Stimulated activated CD4-positive, alpha-beta T cell treated with anti-CD3 and anti-CD28 coated beads, Interleukin-12 subunit alpha, Interleukin-12 subunit beta, amount 100 ng/mL, for 48 hours (primary cell): ENCODE measurements around the gene ARL15.
"Not testable (repeated sequence)": the region's sequence is repeated elsewhere in the genome, so short reads cannot be mapped to it uniquely, and the experiment has no call there.

Experiments used
- DNase-seq, 3 donors: peaks; one replicate each; pipeline ENCODE4 v3.0.0-alpha.2; 2020; ENCODE audit warnings: low read depth in 2 of 3, low spot score in 1 of 3

Gene ARL15

DNA sequence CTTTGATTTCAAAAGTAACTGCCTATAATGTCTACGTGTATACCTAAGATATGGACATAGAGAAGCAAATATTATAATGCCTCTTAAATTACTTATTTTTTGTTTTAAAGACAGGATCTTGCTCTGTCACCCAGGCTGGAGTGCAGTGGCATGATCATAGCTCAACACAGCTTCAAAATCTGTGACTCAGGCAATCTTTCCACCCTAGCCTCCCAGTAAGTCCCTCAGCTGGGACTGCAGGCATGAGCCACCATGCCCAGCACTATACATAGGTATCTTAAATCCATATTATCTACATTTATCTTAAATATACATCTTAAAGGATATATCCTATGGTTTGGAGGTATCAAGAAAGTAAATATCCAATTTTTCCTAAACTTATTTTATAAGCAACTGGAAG lies 261.2 kb downstream of the ARL15 start:
- DNase-seq = no peak

DNA sequence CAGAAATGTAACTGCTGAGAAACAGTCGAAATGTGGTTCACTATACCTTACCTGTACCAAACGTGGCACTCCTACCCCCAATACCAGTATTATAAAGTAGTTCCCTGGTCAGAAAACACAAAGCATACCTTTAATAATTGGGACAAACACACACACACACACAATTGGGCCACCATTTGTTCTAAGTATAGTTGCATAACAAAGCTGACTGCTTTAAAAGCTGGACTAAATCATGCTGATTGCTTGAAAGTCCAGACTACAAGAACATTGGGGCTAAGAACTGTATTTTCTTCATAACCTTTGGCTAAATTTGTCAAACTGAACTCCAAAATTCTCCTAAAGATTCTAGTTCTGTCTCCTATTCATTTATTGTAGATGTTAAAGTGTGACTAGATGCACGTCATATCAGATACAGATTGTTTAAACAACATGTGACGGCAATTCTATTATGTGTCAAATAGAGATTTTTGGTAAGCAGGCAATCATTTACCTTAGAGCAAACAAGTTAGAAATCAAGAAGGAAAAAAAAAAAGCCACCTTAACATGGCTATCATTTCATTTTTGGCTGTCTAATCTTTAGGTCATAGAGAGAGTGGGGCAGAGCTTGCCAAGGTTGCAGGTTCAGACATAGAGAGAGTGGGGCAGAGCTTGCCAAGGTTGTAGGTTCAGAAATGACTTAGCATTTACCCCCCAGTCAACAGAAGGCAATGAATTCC lies 265.1 kb downstream of the ARL15 start:
- DNase-seq = no peak

DNA sequence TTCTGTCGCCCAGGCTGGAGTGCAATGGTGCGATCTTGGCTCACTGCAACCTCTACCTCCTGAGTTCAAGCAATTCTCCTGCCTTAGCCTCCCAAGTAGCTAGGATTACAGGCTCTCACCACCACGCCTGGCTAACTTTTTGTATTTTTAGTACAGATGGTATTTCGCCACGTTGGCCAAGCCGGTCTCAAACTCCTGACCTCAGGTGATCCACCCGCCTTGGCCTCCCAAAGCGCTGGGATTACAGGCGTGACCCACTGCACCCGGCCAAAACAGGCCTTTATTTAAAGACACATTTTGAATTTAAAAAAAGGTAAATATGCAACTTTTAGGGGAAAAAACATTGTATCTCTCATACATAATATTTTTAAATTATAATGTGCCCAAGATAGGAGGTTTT lies 266.1 kb downstream of the ARL15 start:
- not testable (repeated sequence) for DNase-seq

DNA sequence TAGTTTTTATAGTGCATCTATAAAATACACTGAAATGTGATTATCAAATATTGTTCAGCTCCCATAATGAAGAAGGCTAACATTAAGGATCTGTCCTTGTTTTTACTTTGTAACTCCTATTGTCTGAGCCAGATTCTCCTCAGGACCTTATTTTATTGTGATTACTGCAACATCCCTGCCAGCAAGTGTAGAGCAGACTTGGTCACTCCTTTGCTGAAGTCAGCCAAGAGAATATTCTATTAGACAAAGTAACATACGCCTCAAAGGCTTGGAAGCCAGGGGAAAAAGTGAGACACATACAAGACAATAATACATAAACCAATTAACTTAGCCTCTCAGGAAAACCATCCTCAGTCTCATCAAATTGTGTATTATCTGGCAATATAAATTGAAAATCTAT lies 269.6 kb downstream of the ARL15 start:
- DNase-seq = no peak

DNA sequence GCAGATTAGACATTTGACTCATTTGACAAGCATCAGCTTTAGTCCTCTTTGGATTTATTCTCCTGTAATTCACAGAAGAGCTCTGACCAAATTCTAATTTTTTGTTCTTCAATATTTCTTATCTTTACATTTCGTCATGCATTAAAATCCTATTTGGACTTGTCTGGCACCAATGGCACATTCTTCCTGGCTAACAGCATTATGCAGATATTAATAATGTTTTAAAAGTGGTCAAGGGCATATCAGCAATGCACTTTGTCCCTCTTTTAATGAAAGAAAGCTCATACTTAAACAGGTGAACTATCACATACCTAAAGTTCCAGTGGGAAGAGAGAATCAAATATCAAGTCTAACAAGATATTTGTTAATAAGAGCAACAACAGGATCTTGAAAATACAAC lies 270.4 kb downstream of the ARL15 start:
- no peak for DNase-seq

DNA sequence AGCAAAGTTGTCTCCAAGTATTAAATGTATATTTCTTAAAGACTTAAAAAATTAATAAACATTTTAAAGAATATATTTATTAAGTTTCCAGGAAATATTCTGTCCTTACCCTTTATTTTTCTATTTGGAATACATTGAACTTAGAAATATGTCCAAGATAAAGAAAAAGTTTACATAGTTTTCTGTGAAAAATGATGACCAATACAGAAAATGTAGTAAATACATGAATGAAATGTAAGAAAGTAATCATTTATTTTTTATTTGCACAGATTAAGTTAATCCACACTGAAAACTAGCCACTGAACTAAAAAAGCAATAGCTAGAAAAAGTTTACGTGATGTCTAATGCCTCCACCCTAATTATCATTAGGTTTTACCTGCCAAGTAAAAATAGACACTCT lies 273.2 kb downstream of the ARL15 start:
- DNase-seq = no peak

DNA sequence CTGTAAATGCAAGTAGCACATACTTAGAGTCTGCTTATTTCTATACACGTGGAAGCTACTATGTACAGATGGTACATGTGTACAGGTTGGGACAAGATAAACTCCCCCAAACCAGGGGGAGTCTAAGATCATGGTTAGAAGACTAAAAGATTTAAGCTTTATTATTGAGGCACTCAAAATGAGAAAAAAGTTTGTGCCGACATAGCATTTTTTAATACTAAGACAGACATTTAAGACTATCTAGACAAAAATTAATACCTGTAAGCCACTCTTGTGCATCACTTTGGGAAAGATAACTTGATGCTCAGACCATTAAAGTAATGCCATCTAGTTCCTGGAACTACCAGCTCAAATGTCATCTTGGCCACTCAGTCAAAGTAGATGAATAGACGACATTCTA lies 279.4 kb downstream of the ARL15 start:
- DNase-seq = no peak

DNA sequence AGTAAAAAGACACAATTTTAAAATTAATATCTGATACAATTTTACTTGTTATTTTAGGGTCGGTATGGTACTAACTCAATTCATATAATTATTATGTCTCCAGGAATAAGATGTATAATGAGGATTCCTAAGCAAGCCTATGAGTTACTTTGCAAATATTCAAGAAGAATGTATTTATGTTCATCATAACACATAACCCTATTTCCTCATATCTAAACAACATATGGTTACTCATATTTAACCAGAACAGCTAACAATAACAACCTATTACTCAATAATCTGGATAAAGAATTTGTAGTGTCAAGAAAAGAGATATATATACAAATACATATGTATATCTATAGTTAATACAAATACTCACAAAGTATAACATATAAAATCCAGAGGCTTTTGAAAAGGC lies 285.9 kb downstream of the ARL15 start:
- no peak for DNase-seq

DNA sequence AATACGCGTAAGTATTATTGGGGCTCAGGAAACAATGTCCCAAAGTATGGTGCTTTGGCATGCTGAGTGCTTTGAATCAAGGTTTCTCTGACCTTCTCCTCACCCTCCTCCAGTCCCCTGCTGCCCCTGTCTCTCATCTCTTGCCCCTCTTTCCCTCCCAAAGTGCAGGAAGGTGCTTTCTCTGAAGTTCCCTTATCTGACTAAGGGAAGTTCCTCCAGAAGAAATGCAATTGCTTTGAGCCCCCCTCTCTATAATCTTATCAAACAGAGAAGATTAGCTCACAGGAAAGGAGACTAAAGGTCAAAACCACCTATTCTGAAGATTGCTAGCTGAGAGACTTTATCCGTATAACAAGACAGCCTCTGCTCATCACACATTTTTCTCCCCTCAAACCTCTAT lies 288.1 kb downstream of the ARL15 start:
- no peak for DNase-seq

DNA sequence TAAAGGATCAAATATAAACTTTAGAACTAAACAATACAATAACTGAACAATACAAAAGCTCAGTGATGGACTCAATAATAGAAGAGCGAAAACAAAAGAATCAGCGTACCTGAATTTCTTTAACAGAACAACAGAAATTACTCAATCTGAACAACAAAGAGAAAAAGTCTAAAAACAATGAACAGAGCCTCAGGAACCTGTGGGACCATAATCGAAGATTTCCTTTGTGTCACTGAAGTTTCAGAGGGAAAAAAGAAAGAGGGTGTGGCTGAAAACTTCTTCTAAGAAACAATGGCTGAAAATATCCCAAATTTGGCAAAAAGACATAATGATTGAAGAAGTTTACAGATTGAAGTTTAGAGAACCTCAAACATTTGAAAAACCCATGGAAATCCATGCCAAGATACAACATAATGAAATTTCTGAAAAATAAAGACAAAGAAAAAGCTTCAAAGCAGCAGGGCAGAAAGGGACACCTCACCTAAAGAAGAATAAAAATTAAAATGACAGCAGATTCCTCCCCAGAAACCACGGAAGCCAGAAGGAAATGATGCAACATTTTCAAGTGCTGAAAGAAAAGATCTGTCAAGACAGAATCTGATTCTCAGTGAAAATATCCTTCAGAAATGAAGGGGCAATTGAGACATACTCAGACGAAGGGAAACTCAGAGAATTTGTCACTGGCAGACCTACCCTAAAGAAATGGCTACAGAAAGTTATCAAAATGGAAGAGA lies 288.8 kb downstream of the ARL15 start:
- no peak for DNase-seq

DNA sequence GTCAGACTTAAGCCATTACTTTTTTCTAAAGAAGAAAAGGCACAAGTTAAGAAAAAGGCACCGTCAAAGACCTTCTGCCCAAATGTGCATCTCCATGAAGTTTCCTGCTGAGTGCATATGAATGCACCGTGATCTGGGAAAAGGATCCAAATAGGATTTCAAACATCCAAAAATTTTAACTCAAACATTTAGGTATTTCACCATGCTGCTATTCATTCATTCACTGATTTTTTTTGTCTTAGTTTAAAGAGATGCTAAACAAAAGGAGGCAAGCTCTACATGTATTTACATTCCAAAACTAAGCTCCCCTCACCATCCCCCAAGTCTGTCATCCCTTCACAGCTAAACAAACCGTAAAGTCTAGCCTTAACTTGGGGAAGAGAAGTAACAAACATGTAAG lies 291.9 kb downstream of the ARL15 start:
- DNase-seq = no peak

DNA sequence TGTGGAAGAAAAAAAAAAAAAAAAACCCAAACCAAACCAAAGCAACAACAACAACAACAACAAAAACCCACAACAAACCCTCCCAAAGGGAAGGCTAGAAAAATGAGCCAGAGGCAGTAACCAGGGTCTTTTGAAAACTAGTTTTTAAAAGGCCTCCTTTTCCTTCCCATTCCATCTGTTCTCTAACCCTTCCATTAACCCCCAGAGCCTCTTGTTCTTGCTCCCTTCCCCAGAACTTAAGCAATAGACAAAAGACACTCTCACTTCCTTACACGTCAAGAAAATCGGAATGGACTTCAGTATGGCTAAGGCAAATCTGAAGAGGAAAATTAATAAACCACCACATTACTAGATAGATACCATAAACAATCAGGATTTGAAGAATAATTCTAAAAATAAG lies 292.8 kb downstream of the ARL15 start:
- no peak for DNase-seq

DNA sequence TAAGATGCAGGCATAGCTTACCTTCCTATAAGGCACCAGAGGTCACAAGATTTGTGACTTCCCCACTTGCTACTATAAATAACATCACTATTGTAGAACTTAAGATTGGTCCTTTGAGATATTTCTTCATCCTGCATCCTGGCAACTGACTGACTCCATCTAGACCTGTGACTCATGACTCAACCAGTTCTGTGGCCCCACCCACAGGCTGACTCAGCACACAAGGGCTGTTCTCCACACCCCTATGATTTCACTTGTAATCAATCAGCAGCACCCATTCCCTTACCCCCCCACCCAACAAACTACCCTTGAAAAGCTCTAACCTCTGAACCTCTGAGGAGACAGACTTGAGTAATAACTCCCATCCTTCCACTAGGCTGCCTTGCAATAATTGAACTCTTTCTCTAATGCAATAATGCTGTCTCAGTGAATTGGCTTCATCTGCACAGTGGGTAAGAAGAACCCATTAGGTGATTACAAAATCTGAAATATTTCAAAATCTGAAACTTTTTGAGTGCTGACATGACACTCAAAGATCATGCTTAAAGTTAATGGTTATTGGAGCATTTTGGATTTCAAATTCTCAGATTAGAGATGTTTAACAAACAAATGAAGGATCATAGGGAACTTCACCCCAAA lies 296.7 kb downstream of the ARL15 start:
- DNase-seq = peak; percentile 8 to 23 (median 13)

DNA sequence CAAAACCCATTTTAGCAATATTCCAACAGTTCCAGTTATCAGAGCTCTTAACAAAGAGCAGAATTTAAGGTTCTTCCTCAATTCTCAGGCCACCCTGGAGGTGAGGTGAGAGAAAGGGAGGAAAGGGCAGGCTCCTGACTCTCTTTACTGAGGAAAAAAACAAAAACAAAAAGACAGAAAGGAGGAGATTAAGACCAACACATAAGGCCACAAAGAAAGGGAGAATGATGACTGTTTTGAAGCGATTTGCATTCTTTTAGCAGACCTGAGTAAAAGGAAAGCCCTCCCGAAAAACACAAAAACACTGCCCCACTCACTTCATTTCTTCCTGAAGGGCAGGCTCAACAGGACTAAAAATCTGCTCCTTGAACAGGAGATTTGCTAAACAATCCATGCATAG lies 300.5 kb downstream of the ARL15 start:
- no peak for DNase-seq

DNA sequence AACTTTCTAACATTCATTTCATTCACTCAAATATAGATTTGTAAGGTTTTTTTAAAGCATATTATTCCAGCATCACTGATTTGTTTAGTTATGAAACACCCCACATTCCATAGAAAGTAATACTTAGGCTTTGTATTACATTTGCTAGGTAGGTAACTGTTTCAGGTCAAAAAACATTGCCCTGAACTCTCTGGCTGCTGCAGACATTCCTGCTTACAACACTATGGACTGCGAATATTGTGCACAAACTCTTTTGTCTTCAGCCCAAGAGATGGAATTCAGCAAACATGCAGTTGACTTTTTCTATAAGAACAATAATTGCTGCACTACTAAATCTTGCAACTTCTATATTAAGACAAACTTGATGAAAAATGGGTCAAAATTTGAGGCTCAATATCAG lies 301.0 kb downstream of the ARL15 start:
- DNase-seq = no peak

DNA sequence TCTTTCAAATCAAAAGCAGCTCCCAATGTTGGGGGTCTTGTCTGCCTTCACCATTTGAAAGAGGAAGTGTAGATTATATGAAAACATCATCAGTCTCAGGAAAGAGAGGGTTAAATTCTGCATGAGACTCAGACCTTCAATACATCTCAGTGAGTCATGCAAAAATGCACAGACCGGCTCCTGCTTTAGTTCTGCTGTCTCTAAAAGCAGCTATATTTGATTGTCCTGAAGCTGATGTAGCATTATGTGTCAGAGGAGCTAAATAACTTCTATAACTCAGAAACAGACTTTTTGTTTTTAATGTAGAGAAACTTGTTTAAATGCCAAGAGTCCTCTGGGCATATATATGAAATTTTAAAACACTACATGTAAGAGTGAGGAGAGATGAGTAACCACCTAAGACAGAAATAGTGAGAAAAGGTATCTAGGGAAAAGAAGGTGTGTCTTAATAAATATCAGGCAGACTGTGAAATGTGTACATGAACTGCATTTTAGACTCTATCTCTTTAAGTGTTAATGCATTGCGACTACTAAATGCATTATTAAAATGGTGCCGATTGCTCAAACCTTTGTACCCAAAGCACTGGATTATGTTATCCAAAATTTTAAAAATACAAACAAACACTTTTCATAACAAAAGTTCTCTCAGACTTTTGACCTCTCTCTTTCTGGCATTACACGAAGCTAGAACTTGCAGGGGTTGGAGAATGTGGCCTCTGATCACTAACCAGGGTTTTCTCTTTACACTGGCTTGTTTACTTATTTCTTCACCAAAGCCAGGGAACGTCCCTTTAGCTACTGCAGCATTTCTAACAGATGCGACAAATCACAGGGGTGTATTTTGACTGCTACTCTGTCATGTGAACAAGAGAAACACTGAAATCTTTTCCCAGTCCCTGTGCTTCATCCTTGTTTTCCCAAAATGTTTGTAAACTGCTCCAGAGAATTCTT lies 302.3 kb downstream of the ARL15 start:
- no peak for DNase-seq

DNA sequence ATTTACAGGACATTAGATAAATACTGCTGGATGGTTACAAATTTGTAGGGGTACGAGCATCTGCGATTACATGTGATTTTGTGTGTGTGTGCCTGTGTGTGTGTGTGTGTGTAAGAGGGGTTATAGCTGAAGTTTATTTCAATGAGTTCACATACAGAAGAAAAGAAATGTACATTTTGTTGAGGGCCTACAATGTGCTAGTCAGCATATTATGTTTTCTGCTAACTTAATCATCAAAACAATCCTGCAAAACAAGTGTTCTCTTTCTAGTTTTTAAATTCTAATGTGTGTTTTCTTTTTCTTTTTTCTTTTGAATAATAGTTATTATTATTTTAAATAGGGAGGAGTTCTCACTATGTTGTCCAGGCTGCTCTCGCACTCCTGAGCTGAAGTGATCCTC lies 305.7 kb downstream of the ARL15 start:
- no peak for DNase-seq

DNA sequence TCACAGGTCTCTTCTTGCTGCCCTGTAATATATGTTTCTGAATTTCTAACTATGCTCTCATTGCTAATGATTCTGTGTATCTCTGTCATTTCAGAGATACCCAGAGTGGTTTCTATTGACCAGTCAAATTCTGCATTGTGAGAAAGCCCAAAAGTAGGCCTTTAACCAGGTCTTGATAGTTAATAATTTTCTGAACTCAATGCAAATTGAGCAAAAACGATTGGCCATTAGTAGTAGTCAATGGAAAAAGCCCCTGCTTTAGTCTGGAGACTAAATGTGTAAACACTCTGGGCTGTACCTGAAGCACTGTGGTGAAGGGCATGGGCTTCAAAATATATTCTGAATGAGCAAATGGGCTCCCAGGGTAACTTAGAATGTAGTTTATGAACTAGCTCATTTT lies 307.6 kb downstream of the ARL15 start:
- no peak for DNase-seq

DNA sequence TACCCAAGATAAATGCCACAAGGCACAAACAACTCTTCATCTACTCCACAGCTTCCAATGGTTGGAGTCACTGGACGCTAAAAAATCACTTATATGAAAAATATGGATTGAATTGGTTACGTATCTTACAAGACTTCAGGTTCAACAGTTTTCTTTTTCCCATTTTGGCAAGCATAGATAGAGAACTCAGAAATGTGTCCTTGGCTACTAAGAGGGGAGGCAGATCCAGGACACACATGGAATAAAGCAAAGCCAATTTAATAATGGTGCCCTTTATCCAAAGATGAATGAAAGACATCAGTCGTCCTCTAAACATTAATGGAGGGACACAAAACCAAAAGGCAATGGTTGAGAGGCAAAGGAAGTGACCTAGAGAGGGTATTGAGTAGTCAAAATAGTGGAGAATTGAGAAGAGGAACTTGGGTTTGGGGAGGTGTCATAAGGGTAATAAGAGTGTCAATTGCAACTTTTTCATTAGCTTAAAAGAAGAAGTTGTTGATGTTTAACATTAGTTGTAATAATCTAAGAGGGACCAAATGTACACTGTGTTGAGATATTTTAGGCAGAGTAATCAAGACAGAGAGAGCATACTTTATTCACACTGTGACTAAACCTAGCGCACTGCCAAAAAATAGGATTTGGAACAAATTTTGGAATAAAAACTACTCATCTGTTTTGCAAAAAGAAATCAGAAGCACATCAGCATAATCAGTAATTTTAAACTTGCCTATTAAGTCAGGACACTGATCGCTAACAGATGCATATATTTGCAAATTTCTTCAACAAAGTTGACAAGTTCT lies 308.2 kb downstream of the ARL15 start:
- DNase-seq = no peak

DNA sequence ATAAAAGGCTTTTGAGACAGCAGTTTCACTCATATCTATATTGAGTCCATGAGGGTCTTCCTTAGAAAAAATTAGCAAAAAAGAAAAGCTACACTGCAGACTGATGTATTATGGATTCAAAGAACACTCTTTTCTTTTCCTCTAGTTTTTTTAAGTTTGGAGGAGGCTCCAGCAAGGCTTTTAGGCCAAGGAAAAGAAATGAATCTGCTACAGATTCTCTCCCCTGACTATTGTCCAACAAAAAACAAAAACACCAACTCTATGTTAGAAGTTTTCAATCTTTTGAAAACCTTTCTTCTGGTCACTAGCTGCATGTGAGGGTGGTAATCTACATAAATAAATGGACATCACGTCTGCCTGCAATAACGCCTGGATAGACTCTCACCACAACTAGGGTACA lies 310.4 kb downstream of the ARL15 start:
- DNase-seq = no peak
